GM23338 (cell line): ENCODE data around the gene CHD8. TPM values are rescaled to one million over a fixed set of nuclear protein-coding genes. Genes with fewer than 3 reads are reported as not detected.

Experiments
- ATAC-seq: fragments of 200-7000 bp; cut with Tn5 transposase; 3 replicates; pipeline ENCODE4 v1.9.1; 2020
- DNase-seq: peaks from one replicate; pipeline ENCODE4 v3.0.0-alpha.2; 2015; ENCODE audit warnings: low spot score
- H2AFZ ChIP-seq: fragments of 200-600 bp; sonication (generic); 2 replicates; pipeline ENCODE4 v1.8.0; 2016; ENCODE audit warnings: antibody characterized with exemption, mild to moderate bottlenecking, moderate library complexity
- H3F3A ChIP-seq: fragments of 200-600 bp; sonication (generic); replicated peaks from 2 replicates; pipeline ENCODE4 v1.8.0; 2017; ENCODE audit warnings: antibody characterized with exemption, mixed run types, low read depth
- H3K27ac ChIP-seq: fragments of 200-600 bp; sonication (generic); 2 replicates; pipeline ENCODE4 v1.6.1; 2016; ENCODE audit warnings: low read depth
- H3K27me3 ChIP-seq: fragments of 200-600 bp; sonication (generic); 2 replicates; pipeline ENCODE4 v1.8.0; 2016; ENCODE audit warnings: mild to moderate bottlenecking, mixed run types, moderate library complexity; ENCODE audit not compliant: insufficient read depth
- H3K36me3 ChIP-seq: fragments of 200-600 bp; sonication (generic); 2 replicates; pipeline ENCODE4 v1.8.0; 2016; ENCODE audit warnings: mild to moderate bottlenecking; ENCODE audit not compliant: insufficient read depth
- H3K4me1 ChIP-seq: fragments of 200-600 bp; sonication (generic); 2 replicates; pipeline ENCODE4 v1.8.0; 2016; ENCODE audit warnings: mild to moderate bottlenecking, moderate library complexity; ENCODE audit not compliant: insufficient read depth
- H3K4me2 ChIP-seq: fragments of 200-600 bp; sonication (generic); 2 replicates; pipeline ENCODE4 v1.7.1; 2017; ENCODE audit warnings: mixed run types
- H3K4me3 ChIP-seq: fragments of 200-600 bp; sonication (generic); 2 replicates; pipeline ENCODE4 v1.6.1; 2016; ENCODE audit warnings: mixed run types
- H3K79me2 ChIP-seq: fragments of 200-600 bp; sonication (generic); replicated peaks from 2 replicates; pipeline ENCODE4 v1.8.0; 2017; ENCODE audit warnings: mild to moderate bottlenecking; ENCODE audit not compliant: insufficient read depth
- H3K9me2 ChIP-seq: fragments of 200-600 bp; sonication (generic); 2 replicates; pipeline ENCODE4 v1.8.0; 2017; ENCODE audit not compliant: insufficient read depth
- H4K20me1 ChIP-seq: fragments of 200-600 bp; sonication (generic); replicated peaks from 2 replicates; pipeline ENCODE4 v1.8.0; 2017; ENCODE audit warnings: mild to moderate bottlenecking; ENCODE audit not compliant: insufficient read depth
- H3K27ac Mint-ChIP-seq: 2 replicates; pipeline ENCODE4 v1.8.0; 2020; ENCODE audit warnings: inconsistent platforms, mild to moderate bottlenecking, moderate library complexity, mixed read lengths
- H3K27me3 Mint-ChIP-seq: 3 replicates; pipeline ENCODE4 v1.8.0; 2022; ENCODE audit warnings: low read depth, mild to moderate bottlenecking, moderate library complexity, mixed read lengths, inconsistent platforms; ENCODE audit not compliant: insufficient read depth, poor library complexity
- H3K36me3 Mint-ChIP-seq: 3 replicates; pipeline ENCODE4 v1.8.0; 2021; ENCODE audit warnings: low read depth, mild to moderate bottlenecking, inconsistent platforms, moderate library complexity, mixed read lengths
- H3K4me1 Mint-ChIP-seq: 3 replicates; pipeline ENCODE4 v1.8.0; 2020; ENCODE audit warnings: mild to moderate bottlenecking, inconsistent platforms, mixed read lengths
- H3K4me3 Mint-ChIP-seq: 3 replicates; pipeline ENCODE4 v1.8.0; 2021; ENCODE audit warnings: moderate library complexity, mild to moderate bottlenecking, inconsistent platforms, mixed read lengths
- H3K9me3 Mint-ChIP-seq: 3 replicates; pipeline ENCODE4 v1.8.0; 2020; ENCODE audit warnings: moderate library complexity, mild to moderate bottlenecking, inconsistent platforms, mixed read lengths
- CREB1 ChIP-seq: fragments of 250-450 bp; sonication (Bioruptor Pico); IDR thresholded peaks from 2 replicates; pipeline ENCODE4 v1.5.0; 2020; ENCODE audit warnings: low read depth, mild to moderate bottlenecking, moderate library complexity
- CTCF ChIP-seq, 2 experiments: fragments of 200-600 bp in 1 of 2; sonication (generic) in 1 of 2; conservative IDR thresholded peaks; 2 replicates each; pipeline versions ENCODE4 v1.5.1 to v1.6.1; 2016 to 2017; ENCODE audit warnings: antibody characterized with exemption in 2 of 2, low read depth in 2 of 2, mild to moderate bottlenecking in 2 of 2, moderate library complexity in 1 of 2
- ETS1 ChIP-seq: IDR thresholded peaks from 2 replicates; pipeline ENCODE4 v1.6.1; 2016; ENCODE audit warnings: antibody characterized with exemption
- EZH2 ChIP-seq: fragments of 200-600 bp; sonication (generic); IDR thresholded peaks from one replicate; pipeline ENCODE4 v1.8.0; 2017; ENCODE audit warnings: antibody characterized with exemption, mild to moderate bottlenecking, low read depth; ENCODE audit not compliant: unreplicated experiment
- EZH2phosphoT487 ChIP-seq: fragments of 200-600 bp; sonication (generic); IDR thresholded peaks from one replicate; pipeline ENCODE4 v1.8.1; 2018; ENCODE audit warnings: antibody characterized with exemption; ENCODE audit not compliant: unreplicated experiment
- JUNB ChIP-seq: IDR thresholded peaks from one replicate; pipeline ENCODE4 v1.6.1; 2016; ENCODE audit warnings: antibody characterized with exemption; ENCODE audit not compliant: unreplicated experiment
- NANOG ChIP-seq: IDR thresholded peaks from 2 replicates; pipeline ENCODE4 v1.6.1; 2016; ENCODE audit warnings: antibody characterized with exemption, borderline replicate concordance
- POLR2AphosphoS5 ChIP-seq: IDR thresholded peaks from 2 replicates; pipeline ENCODE4 v1.6.1; 2016; ENCODE audit warnings: antibody characterized with exemption, low read depth
- STAT1 ChIP-seq: IDR thresholded peaks from one replicate; pipeline ENCODE4 v1.6.1; 2016; ENCODE audit warnings: antibody characterized with exemption; ENCODE audit not compliant: unreplicated experiment
- ZNF114 ChIP-seq: fragments of 250-450 bp; sonication (Bioruptor Pico); IDR thresholded peaks from 2 replicates; pipeline ENCODE4 v1.5.0; 2020; ENCODE audit warnings: mild to moderate bottlenecking, moderate library complexity
- ZNF331 ChIP-seq: fragments of 250-450 bp; sonication (Bioruptor Pico); IDR thresholded peaks from 2 replicates; pipeline ENCODE4 v1.5.0; 2020; ENCODE audit warnings: low read depth, mild to moderate bottlenecking, moderate library complexity
- polyA plus RNA-seq: library from polyadenylated mRNA; unstranded; fragments of >200 nt; fragmentation: Nextera tagmentation; extraction: Ambion mirVana; gene quantifications from 2 replicates; pipeline ENCODE4 v1.2.1, GENCODE V29; 2016
- total RNA-seq: library from RNA; depleted of rRNA; stranded (reverse); fragments of >200 nt; shearing (Covaris generic); gene quantifications from 2 replicates; pipeline ENCODE4 v1.2.3, GENCODE V29; 2014
- TF ChIP-seq, protein P1 (sequence below): fragments of 250-450 bp; sonication (Bioruptor Pico); IDR thresholded peaks from 2 replicates; pipeline ENCODE4 v1.5.0; 2020; ENCODE audit warnings: mild to moderate bottlenecking, moderate library complexity
- TF ChIP-seq, protein P2 (sequence below): IDR thresholded peaks from one replicate; pipeline ENCODE4 v1.6.1; 2018; ENCODE audit warnings: antibody characterized with exemption; ENCODE audit not compliant: unreplicated experiment

The CHD8 gene
- total and polyA plus RNA-seq, 2 experiments from 2014 or later, result 96.2 to 129 TPM

GRCh38 chr14:21431126-21431525 is 24.8 kb downstream of the CHD8 start:
- peaks cover 5% of the 10 kb centered on the region; the same call in 1 of the 3 replicates for H3K4me1 Mint-ChIP-seq
- no peak overlapping the region for H3K27ac ChIP-seq
- H3K36me3 ChIP-seq, result peaks cover 46% of the 10 kb centered on the region
- TF ChIP-seq, protein P1, sequence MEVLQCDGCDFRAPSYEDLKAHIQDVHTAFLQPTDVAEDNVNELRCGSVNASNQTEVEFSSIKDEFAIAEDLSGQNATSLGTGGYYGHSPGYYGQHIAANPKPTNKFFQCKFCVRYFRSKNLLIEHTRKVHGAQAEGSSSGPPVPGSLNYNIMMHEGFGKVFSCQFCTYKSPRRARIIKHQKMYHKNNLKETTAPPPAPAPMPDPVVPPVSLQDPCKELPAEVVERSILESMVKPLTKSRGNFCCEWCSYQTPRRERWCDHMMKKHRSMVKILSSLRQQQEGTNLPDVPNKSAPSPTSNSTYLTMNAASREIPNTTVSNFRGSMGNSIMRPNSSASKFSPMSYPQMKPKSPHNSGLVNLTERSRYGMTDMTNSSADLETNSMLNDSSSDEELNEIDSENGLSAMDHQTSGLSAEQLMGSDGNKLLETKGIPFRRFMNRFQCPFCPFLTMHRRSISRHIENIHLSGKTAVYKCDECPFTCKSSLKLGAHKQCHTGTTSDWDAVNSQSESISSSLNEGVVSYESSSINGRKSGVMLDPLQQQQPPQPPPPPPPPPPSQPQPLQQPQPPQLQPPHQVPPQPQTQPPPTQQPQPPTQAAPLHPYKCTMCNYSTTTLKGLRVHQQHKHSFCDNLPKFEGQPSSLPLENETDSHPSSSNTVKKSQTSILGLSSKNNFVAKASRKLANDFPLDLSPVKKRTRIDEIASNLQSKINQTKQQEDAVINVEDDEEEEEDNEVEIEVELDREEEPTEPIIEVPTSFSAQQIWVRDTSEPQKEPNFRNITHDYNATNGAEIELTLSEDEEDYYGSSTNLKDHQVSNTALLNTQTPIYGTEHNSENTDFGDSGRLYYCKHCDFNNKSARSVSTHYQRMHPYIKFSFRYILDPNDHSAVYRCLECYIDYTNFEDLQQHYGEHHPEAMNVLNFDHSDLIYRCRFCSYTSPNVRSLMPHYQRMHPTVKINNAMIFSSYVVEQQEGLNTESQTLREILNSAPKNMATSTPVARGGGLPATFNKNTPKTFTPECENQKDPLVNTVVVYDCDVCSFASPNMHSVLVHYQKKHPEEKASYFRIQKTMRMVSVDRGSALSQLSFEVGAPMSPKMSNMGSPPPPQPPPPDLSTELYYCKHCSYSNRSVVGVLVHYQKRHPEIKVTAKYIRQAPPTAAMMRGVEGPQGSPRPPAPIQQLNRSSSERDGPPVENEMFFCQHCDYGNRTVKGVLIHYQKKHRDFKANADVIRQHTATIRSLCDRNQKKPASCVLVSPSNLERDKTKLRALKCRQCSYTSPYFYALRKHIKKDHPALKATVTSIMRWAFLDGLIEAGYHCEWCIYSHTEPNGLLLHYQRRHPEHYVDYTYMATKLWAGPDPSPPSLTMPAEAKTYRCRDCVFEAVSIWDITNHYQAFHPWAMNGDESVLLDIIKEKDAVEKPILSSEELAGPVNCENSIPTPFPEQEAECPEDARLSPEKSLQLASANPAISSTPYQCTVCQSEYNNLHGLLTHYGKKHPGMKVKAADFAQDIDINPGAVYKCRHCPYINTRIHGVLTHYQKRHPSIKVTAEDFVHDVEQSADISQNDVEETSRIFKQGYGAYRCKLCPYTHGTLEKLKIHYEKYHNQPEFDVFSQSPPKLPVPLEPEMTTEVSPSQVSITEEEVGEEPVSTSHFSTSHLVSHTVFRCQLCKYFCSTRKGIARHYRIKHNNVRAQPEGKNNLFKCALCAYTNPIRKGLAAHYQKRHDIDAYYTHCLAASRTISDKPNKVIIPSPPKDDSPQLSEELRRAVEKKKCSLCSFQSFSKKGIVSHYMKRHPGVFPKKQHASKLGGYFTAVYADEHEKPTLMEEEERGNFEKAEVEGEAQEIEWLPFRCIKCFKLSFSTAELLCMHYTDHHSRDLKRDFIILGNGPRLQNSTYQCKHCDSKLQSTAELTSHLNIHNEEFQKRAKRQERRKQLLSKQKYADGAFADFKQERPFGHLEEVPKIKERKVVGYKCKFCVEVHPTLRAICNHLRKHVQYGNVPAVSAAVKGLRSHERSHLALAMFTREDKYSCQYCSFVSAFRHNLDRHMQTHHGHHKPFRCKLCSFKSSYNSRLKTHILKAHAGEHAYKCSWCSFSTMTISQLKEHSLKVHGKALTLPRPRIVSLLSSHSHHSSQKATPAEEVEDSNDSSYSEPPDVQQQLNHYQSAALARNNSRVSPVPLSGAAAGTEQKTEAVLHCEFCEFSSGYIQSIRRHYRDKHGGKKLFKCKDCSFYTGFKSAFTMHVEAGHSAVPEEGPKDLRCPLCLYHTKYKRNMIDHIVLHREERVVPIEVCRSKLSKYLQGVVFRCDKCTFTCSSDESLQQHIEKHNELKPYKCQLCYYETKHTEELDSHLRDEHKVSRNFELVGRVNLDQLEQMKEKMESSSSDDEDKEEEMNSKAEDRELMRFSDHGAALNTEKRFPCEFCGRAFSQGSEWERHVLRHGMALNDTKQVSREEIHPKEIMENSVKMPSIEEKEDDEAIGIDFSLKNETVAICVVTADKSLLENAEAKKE (CRISPR knock-in tag), result no peak
- TF ChIP-seq, protein P2, sequence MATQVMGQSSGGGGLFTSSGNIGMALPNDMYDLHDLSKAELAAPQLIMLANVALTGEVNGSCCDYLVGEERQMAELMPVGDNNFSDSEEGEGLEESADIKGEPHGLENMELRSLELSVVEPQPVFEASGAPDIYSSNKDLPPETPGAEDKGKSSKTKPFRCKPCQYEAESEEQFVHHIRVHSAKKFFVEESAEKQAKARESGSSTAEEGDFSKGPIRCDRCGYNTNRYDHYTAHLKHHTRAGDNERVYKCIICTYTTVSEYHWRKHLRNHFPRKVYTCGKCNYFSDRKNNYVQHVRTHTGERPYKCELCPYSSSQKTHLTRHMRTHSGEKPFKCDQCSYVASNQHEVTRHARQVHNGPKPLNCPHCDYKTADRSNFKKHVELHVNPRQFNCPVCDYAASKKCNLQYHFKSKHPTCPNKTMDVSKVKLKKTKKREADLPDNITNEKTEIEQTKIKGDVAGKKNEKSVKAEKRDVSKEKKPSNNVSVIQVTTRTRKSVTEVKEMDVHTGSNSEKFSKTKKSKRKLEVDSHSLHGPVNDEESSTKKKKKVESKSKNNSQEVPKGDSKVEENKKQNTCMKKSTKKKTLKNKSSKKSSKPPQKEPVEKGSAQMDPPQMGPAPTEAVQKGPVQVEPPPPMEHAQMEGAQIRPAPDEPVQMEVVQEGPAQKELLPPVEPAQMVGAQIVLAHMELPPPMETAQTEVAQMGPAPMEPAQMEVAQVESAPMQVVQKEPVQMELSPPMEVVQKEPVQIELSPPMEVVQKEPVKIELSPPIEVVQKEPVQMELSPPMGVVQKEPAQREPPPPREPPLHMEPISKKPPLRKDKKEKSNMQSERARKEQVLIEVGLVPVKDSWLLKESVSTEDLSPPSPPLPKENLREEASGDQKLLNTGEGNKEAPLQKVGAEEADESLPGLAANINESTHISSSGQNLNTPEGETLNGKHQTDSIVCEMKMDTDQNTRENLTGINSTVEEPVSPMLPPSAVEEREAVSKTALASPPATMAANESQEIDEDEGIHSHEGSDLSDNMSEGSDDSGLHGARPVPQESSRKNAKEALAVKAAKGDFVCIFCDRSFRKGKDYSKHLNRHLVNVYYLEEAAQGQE, result no peak
- TF ChIP-seq STAT1 (no peak), ZNF331 (no peak), CREB1 (CRISPR knock-in tag) (no peak), POLR2AphosphoS5 (no peak), JUNB (no peak), ETS1 (no peak), ZNF114 (no peak), EZH2 (no peak), EZH2phosphoT487 (no peak), NANOG (no peak), CTCF (conservative IDR thresholded peaks at IDR 0.05; ENCODE audit: low read depth in 2 of 2) (no peak)
- peaks cover 11% of the 10 kb centered on the region; the same call in 1 of the 2 replicates for H3F3A ChIP-seq
- H2AFZ ChIP-seq, result no peak overlapping the region
- peaks cover 8% of the 10 kb centered on the region; the same call in 1 of the 2 replicates for H3K4me1 ChIP-seq
- H3K4me3 Mint-ChIP-seq, result no peak overlapping the region
- H3K36me3 Mint-ChIP-seq, result peaks cover 62% of the 10 kb centered on the region
- DNase-seq (no peak), ATAC-seq (no peak)
- no peaks in the 10 kb centered on the region for H3K9me2 ChIP-seq
- peaks cover 2% of the 10 kb centered on the region for H3K27me3 Mint-ChIP-seq
- no peaks in the 10 kb centered on the region; the same call in 2 of the 3 replicates for H3K9me3 Mint-ChIP-seq
- H3K4me2 ChIP-seq, result no peak overlapping the region
- no peaks in the 10 kb centered on the region for H3K27me3 ChIP-seq
- H3K27ac Mint-ChIP-seq, result no peak overlapping the region
- peaks cover 36% of the 10 kb centered on the region; the same call in 1 of the 2 replicates for H4K20me1 ChIP-seq
- H3K4me3 ChIP-seq, result no peak overlapping the region
- peaks cover 69% of the 10 kb centered on the region for H3K79me2 ChIP-seq
